NCI-H1436 (cell line): Measurements from ENCODE around the gene PYGO2.
A peak's percentile ranks its signal among the peaks of the same experiment; 100 is the strongest.

Source experiments
- DNase-seq: peaks from one replicate; lab custom pipeline; 2025; lab: John Stamatoyannopoulos, UW

Gene PYGO2

DNA sequence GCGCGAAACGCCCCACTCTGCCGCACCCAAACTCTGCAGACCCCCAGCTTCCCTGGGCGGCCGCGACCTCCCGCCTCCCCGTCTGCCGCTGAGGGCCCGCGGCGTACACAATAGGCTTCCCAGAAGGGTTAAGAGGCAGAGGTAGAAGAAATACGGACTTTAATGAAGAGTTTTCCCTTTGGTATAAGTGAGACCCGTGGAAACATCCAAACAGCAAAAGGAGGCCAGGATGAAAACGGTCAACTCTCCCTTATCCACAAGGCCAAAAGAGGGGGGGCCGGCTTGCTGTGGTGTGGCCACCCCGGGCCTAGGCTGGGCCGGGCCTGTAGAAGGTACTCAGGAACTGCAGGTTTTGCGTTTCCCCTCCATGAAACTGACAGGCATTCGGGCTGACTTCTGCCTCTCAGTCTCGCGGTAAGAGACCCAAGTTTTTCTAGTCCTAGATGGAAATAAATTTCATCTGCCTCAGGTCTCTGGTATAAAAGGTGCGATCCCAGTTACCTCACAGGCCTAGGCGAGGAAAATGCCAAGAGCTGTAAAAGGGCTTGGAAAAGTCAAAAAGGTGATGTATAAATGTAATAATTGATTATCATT is 671 bp upstream of the PYGO2 start:
- DNase-seq, result no peak

DNA sequence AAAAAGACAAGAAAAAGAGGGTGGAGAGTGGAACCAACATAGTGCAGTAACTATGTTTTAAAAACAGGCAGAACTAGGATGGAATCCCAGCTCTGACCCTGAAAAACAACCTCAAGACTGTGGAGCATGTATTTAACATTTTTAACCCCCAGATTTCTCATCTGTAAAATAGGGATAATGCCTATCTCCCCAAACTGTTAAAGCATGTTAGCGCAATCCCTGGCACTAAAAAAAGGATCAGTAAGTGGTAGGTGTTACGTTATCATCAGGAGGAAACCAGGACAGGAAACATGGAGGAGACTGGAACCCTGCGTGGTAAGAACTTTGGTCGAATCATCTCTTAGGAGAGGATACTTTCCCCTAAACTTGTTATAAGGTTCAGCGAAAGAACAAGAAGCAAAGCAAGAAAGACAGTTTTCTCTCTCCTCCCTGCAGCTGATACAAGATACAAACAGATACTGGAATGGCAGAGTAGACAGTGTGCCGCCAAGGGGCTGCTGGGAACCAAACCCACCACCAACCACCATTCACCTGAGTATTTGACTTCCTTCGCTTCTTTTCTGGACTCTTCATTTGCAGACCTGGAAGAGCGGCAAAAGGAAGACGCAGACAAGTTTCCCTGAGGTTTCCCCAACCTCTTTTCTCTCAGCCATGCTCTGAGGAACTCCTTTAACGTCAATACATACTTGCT is 991 bp downstream of the PYGO2 start:
- DNase-seq, result no peak

- DNase-seq, result no peak
Observed at GRCh38 chr1:154959426-154959780, 2.2 kb downstream of the PYGO2 start.

DNA sequence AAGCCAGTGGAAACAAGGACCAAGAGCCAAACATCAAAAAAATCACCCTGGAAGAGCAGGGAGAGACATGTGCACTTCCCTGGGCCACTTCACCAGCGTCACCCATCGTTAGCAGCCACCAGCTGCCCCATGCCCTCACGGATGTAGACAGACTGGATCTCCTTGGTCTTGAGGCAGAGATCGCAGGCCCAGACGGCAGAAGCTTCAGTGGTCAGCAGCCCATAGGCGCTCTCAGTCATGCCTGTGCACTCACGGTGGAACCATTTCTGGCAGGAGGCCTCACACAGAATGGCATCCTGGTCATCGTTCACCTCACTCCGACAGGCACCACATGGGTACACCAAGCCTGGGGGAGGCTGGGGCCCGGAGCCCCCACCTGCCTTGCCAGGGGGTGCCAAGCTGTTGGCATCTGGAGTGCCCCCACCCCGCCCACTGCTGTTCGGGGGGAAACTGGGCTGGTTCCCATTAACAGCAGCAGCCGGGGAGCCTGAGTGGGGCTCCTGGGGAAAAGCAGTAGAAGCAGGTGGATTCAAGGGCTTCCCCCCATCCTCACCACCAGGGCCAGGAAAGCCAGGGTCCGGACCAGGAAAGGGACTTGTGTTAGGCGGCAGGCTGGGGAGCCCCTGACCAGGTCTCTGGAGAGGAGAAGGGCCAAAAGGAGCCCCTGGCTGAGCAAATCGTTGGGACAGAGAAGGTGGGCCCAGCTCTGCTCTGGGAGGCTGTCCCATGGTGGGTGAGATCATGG is 2.7 kb downstream of the PYGO2 start:
- DNase-seq, result no peak

DNA sequence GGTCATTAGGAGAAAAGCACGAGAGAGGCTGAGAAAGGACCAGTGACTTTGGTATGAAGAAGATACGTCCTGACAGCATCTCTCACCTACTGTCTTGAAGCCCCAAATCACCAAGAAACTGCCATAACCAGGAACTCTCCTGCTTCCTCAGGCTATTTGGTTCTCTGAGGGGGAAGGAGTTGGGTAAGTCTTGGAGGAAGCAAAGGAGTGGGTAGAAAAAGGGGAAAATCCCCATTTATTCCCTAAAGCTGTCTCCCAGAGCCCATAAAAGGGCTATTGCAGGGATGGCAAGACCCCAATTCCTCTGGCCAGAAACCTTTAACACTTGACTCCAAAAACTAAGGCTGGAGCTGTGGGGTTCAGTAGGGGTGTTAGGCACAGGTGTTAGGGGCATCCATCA is 3.5 kb downstream of the PYGO2 start:
- DNase-seq, result no peak

DNA sequence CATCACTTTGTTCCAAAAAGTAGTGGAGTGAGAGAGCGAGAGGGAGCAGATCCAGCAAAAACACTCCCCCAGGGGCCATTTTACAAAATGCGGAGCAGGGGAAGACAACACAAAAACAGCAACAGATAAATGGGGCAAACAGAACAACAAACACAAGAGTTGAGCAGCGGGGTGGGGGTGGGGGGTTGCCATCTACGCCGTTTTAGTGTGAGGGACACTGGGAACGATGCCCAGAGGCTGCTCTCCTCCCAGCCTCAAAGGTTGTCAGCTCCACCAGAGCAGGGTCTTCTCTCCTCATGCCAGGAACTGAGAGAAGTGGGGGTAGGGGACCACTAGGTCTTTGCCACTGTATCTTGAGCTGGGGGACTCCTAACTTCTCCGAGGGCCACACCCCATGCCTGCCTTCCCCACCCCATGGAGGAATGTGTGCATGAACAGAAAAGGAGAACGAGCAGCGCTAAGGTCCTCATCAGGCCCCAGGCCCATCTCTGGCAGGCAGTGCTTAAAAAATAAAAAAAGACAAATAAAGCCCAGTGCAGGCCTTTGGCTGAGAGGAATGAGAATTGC is 4.4 kb downstream of the PYGO2 start:
- DNase-seq, result no peak

DNA sequence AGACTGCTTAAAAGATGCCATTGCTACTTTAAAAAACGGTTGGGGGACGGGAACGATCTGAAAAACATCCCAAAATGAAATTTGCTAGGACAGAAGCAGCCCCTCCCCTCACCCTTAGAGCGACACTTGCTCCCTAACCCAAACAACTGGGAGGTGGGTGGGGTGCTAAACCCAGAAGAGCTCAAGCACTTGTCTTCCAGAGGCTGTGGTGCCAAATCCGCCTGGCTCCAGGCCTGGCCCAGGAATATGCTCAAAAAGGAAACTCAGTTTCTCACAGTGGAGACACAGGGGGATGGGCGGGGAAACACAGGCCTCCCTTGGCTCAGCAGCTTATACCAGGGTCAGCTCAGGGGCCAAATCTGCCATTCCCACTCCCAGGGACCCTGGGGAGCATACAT is 5.0 kb downstream of the PYGO2 start:
- no peak for DNase-seq

DNA sequence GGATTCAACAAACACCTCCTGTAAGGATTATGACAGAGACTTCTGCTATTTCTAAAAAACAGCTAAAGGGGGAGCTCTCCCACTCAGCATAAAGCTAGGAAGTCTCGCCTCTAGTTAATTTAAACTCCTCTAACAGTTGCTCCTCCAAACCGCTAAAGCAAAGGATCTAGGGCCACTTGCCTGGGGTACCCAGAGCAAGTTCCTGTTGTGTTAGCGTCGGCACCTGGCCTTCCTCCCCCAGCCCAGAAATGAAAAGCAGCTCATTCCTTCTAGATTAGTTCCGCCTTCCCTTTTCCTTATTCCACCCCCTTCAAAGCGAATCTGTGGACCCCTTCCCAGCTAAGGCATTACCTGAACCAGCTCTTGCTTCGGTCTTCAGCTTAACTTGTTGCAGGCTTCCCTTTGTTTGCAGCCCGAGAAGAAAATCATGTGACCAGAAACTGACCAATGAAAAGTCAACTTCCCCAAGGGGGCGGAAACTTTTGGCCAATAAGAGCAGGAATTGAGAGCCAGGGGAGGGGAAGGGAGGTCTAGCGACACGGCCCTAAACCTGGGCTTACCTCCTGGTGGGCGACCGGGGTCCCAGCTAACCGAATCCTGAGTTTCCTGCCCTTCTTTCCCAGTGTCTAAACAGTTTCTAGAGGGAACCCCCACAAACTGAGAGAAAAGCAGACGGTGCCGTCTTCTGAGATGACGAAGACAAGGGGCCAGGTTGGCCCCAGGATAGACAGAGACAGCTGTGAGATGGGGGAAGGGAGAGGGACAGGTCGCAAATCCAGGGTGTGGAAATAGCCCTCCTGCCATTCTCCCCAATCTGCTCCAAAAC is 5.7 kb downstream of the PYGO2 start, which contains the start of gene PBXIP1:
Gene PBXIP1 (minus strand): TSS at position 382 of the 826 bp plus-strand sequence. CDS start 2,378 bp downstream, outside the sequence.
- DNase-seq, result peak; percentile 85

DNA sequence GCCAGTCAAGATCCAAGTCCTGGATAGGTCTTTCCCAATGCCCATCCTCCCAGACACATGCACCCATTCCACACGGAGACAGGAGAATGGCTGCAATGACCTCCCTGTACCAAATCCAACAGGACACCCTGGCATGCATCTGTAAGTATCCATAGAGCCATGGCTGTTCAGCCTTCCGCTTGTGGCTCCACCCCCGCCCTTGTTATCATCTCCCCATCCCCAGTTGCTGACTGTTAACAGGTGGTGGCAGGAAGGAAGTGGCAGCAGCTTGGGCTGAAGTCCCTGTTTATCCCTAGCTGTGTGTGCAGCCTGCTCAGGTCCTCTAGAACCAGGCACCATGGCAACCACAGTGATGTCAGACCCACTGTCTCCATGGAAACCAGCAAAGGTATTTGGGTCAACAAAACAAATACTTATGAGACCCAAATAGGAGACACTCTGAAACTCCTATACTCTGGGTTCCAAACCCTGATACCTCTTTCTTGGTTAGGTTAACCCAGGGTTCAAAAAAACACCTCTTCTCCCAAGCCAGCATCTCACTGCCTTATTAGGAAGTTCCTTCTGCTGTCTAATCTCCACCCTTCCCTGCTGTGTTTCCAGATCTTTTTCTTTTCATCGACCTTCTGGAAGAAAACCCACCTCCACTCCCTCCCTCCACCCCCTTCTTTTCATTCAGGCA is 6.4 kb downstream of the PYGO2 start:
- peak; percentile 58 for DNase-seq

- DNase-seq, result no peak
Observed at GRCh38 chr1:154954541-154954940, 7.0 kb downstream of the PYGO2 start.

- no peak for DNase-seq
Observed at GRCh38 chr1:154953611-154954038, 8.0 kb downstream of the PYGO2 start.

DNA sequence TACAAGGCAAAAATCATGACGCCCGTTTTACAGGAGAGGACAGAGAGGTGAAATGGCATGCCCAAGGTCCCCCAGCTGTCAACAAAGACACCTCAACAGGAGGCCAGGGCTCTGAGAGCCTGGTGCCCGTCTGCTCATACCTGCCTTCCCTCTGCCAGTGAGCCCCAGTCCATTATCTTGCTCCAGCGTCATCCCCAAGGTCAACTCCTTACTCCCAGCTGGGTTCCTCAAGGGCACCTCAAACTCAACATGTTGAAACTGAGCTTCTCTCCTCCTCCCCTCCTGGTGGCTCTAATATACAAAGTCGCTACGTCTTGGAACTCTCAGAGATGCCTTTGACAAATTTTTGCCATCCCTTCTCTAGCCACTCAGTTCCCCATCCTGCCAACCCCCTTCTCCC is 8.9 kb downstream of the PYGO2 start:
- DNase-seq, result no peak

DNA sequence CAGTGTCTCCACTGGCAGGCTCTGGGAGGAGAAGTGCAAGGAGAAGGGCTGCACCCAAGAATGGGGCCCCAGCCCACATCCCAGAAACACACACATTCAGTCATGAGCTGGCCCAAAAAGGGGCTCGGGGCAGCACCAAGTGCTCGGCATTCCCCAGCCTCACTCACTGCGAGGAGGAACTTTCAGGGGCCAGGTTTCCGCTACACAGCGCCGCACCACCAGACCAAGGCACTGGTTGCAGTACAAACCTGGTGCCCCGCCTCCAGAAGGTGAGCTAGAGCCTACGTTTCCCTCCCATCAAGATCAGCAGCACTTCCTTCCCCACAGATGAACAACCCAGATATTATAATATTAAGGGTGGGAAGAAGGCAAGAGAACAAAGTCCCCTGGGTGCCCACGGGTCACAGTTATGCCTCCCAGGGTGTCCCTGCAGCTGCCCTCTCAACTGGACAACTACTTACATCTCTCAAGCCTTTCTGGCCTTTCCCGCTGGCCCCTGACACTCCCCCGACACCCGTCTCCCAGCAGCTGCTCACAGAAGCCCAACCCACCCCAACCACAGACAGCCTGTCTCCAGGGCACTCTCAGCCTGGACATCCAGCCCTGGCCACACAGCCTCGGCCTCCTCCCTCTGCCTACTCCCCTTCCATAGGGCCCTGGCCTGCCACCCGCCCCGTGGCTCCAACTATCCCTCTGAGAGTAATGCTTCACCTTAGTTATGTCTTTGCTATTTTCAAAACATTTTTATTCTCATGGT is 9.5 kb downstream of the PYGO2 start:
- no peak for DNase-seq

DNA sequence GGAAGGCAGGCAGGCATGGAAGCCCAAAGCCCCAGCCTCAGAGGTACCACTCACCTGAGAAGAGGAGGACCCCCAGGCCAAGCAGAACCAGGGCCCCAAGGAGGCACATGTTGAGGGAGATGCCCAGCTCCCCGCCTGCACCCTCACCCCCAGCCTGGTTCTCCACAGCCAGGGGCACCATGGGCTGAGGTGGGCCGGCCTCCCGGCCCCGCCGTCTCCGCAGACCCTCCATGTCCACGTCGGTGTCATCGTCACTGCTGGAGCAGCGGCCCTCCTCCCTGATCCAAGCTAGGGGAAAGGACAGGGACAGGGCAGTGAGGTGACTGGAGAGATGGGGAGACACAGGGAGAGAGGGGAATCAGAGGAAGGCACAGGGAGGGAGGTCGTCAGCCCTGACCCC is 13.5 kb downstream of the PYGO2 start:
- no peak for DNase-seq

DNA sequence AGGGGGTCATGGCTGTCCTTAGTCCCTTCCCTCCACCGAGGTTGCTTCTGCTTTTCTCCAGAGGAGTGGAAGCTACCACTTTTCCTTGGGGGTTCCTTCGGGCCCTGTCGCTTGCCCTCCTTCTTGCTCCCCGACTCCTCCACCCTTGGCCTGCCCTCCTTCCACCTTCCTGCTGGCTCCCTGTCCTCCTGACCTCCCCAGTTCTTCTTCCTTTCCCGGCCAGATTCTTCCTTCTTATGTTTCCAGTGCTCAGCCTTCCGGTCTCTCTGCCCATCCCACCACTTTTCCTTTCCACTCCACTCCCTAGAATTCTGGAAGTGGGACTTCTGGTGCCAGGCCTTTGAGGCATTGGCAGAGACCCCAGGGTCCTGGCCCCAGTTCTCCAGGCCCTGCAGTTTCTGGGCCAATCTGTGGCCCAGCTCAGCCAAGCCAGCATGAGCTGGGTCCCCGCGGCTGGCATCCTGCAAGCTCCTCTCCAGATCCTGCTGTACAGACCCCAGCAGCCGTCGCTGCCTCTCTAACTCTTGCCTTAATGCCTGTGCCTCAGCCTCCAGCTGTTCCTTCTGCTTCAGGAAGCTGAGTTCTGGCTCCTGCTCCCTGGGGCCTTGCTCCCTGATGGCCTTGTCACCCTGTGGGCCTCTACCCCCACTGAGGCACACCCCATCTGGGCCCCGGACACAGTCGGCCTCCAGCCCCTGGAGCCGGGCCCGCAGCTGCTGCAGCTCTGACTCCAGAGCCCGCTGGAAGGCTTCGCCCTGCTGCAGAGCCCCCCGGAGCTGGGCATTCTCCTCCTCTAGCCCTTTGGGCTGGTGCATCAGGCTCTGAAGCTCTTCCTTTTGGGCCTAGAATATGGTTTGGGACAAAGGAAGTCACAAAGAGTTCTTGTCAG is 15.4 kb downstream of the PYGO2 start:
- no peak for DNase-seq

GRCh38 chr1:154945160-154945961 is 16.2 kb downstream of the PYGO2 start:
- DNase-seq, result no peak

GRCh38 chr1:154944401-154945159 is 17.0 kb downstream of the PYGO2 start:
- DNase-seq, result no peak
